BJ (cell line): ENCODE results near the gene NHSL1. TPM values are rescaled to one million over a fixed set of nuclear protein-coding genes. Genes with fewer than 3 reads are reported as not detected.

Source experiments
- CTCF ChIA-PET: fragments of 350-600 bp; formaldehyde crosslinking; extraction: SDS; loops from one replicate; lab custom pipeline; 2021; ENCODE audit warnings: antibody characterized with exemption, inconsistent platforms; lab: Yijun Ruan, JAX
- POLR2A ChIA-PET: fragments of 300-600 bp; sonication (Branson Sonifier 250); formaldehyde crosslinking; extraction: SDS; loops from one replicate; lab custom pipeline; 2021; ENCODE audit warnings: antibody characterized with exemption; lab: Charles Lee
- DNase-seq: peaks from one replicate; pipeline ENCODE4 v3.0.0-alpha.2; 2011; ENCODE audit warnings: low read depth
- H3K27me3 ChIP-seq: 2 replicates; pipeline ENCODE4 v1.6.0; 2011; ENCODE audit warnings: low read length; ENCODE audit not compliant: control insufficient read depth, insufficient read depth
- H3K36me3 ChIP-seq: 2 replicates; pipeline ENCODE4 v1.5.1; 2011; ENCODE audit warnings: low read length; ENCODE audit not compliant: control insufficient read depth, insufficient read depth
- H3K4me3 ChIP-seq: 2 replicates; pipeline ENCODE4 v1.5.1; 2011; ENCODE audit warnings: low read depth, mild to moderate bottlenecking, control low read depth, low read length
- CTCF ChIP-seq: IDR thresholded peaks from 2 replicates; pipeline ENCODE4 v1.5.1; 2011; ENCODE audit warnings: low read depth, mild to moderate bottlenecking, control low read depth, inconsistent platforms, low read length, moderate library complexity; ENCODE audit not compliant: insufficient read depth
- polyA plus RNA-seq: library from polyadenylated mRNA; depleted of rRNA; stranded (reverse); fragments of >200 nt; gene quantifications from 2 replicates; pipeline ENCODE4 v1.2.3, GENCODE V29; 2011

The NHSL1 gene
- polyA plus RNA-seq, 1 experiment = 3.6 TPM

GRCh38 chr6:138485586-138486248, 13.6 kb downstream of the NHSL1 start:
- no peak for DNase-seq
- Histone ChIP-seq H3K36me3 (no peaks in the 10 kb centered on the region), H3K27me3 (no peaks in the 10 kb centered on the region), H3K4me3 (no peak overlapping the region)
- ChIA-PET POLR2A (no interaction called here), CTCF (no interaction called here)
- no peak for TF ChIP-seq CTCF

- Histone ChIP-seq H3K4me3 (no peak overlapping the region), H3K27me3 (no peaks in the 10 kb centered on the region), H3K36me3 (no peaks in the 10 kb centered on the region)
- POLR2A ChIA-PET = no interaction called here
- CTCF ChIA-PET = no interaction called here
- no peak for DNase-seq
- no peak for TF ChIP-seq CTCF
Observed at GRCh38 chr6:138485005-138485545, 14.2 kb downstream of the NHSL1 start.

- Histone ChIP-seq H3K4me3 (no peak overlapping the region), H3K27me3 (no peaks in the 10 kb centered on the region), H3K36me3 (no peaks in the 10 kb centered on the region)
- TF ChIP-seq CTCF = no peak
- DNase-seq = no peak
- ChIA-PET CTCF (interaction anchor here (1.6 kb wide), 1 partner anchor 55 kb away, joined by 3 read pairs; no protein-coding TSS in a partner anchor), POLR2A (no interaction called here)
Observed at GRCh38 chr6:138484018-138484731, 15.1 kb downstream of the NHSL1 start.

- DNase-seq = no peak
- H3K27me3 ChIP-seq = no peaks in the 10 kb centered on the region
- no peak for TF ChIP-seq CTCF
- H3K36me3 ChIP-seq = no peaks in the 10 kb centered on the region
- POLR2A ChIA-PET = no interaction called here
- CTCF ChIA-PET = interaction anchor here (1.8 kb wide), 1 partner anchor 35 kb away, joined by 4 read pairs; no protein-coding TSS in a partner anchor
- H3K4me3 ChIP-seq = no peak overlapping the region
Observed at GRCh38 chr6:138482816-138483215, 16.5 kb downstream of the NHSL1 start.

GRCh38 chr6:138480279-138480949, 18.9 kb downstream of the NHSL1 start:
- no peak for TF ChIP-seq CTCF
- ChIA-PET CTCF (no interaction called here), POLR2A (no interaction called here)
- no peaks in the 10 kb centered on the region for H3K27me3 ChIP-seq
- no peaks in the 10 kb centered on the region for H3K36me3 ChIP-seq
- DNase-seq = no peak
- H3K4me3 ChIP-seq = no peak overlapping the region
